Ammon's horn (tissue), 1 donor: Measurements from ENCODE around the gene LRRC59.
"Not testable (repeated sequence)": the region's sequence is repeated elsewhere in the genome, so short reads cannot be mapped to it uniquely, and the experiment has no call there.

ENCODE experiments used
- DNase-seq: peaks from one replicate; pipeline ENCODE4 v3.0.0-alpha.2; 2016; ENCODE audit warnings: low spot score

Gene LRRC59

GRCh38 chr17:50347117-50347893 is 50.0 kb downstream of the LRRC59 start:
- DNase-seq = no peak

- peak; percentile 33 for DNase-seq
Observed at GRCh38 chr17:50346313-50347116, 50.8 kb downstream of the LRRC59 start.

- DNase-seq = peak; percentile 87
Observed at GRCh38 chr17:50345432-50346312, 51.7 kb downstream of the LRRC59 start, which contains the start of gene XYLT2. TSS of gene XYLT2 (plus strand) at chr17:50346126. CDS start at chr17:50346141, 15 bp downstream.

GRCh38 chr17:50344731-50345365 is 52.5 kb downstream of the LRRC59 start:
- DNase-seq = no peak

GRCh38 chr17:50339381-50339780 is 57.9 kb downstream of the LRRC59 start:
- DNase-seq = no peak

- no peak for DNase-seq
Observed at GRCh38 chr17:50338645-50339044, 58.7 kb downstream of the LRRC59 start.

GRCh38 chr17:50337956-50338355 is 59.4 kb downstream of the LRRC59 start:
- no peak for DNase-seq

DNA sequence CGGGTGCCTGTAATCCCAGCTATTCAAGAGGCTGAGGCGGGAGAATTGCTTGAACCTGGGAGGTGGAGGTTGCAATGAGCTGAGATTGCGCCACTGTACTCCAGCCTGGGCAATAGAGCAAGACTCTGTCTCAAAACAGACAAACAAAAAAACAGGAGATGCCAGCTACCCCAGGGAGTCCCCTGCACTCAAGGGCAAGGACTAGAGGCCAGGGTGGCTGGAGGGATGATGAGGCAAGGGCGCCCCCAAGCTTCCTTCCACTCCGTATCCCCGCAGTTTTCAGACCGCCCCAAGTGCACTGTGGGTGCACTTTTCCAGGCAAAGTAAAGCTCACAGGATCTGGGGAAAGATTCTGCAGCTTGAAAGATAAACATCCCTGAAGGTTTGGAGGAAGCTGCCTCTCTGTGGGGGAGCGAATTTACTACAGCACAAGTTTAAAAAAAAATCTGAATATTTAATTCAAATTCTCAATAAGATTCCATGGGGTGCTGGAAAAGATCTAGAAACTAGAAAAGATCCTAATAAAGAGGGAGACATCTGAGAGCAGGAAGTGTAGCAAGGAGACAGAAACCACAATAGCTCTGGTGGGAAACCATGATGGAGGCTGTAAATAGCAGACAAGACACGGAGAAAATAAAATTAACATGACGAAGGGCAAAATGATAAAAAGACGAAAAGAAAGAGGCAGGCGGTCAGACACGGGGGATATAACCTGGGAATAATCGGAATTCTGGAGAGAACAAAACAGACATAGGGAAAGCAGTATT is 63.8 kb downstream of the LRRC59 start:
- not testable (repeated sequence) for DNase-seq

GRCh38 chr17:50332196-50332595 is 65.1 kb downstream of the LRRC59 start:
- DNase-seq = no peak
